ENCODE data around the gene MCM10. TPM values are rescaled to one million over a fixed set of nuclear protein-coding genes. Genes with fewer than 3 reads are reported as not detected.

Gene MCM10
- total RNA-seq, 1 donor from 2014 or later: 4.2 TPM

Small RNA genes lying within 50 kb of the gene (small RNA-seq; reads per million reads assigned to genes)
- gene RNU6-6P (ENCODE audit: low replicate concordance): 0.08 reads per million

Other genes with a start within 250 kb of the MCM10 start
- gene CCDC3, start 159.8 kb upstream of the MCM10 start, total RNA-seq: 15.0 TPM
- gene OPTN, start 61.4 kb upstream of the MCM10 start, total RNA-seq: 29.5 TPM
- not detected for gene UCMA, start 72.8 kb downstream of the MCM10 start, total RNA-seq
- gene PHYH, start 138.5 kb downstream of the MCM10 start, total RNA-seq: 62.1 TPM
- 56.5 TPM for gene SEPHS1, start 186.7 kb downstream of the MCM10 start, total RNA-seq

All from tongue (tissue), 2 donors.